ENCODE results near the gene HNRNPA2B1.

DNA sequence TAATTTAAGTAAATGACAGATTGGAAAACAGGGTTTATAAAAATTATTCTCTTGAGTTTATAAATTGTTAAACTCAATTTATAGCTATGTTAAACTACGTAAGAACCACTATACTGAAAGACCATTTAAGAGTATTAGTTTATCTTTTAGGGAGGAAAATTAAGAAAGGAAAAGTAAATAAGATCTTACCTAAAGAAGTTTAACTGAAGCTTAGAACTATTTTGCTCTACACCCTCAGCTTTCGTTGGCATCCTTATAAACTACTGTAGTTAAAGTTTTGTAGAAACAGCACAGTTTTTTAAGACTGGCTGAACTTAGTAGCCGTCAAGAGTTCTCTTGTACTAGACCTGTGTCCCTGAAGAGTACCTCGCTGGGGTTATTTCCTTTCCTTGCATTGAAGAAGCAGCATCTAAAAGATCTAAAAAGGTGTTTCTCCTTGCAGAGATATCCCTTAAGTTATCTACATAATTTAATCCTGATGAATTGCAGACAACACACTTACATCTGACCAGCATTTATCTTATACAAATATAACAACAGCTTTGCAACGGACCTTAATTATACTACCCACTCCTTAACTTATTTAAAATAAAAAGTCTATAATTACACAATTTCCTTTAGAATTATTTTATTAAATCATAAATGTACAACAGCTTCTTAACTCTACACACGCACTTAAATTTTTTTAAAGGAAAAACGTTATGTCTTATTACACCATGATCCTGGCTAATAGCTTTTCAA lies 9.1 kb downstream of the HNRNPA2B1 start:
- TF ChIP-seq SUZ12 (IDR thresholded peaks at IDR 0.05) (no peak), FOXM1 (IDR thresholded peaks at IDR 0.05; ENCODE audit: borderline replicate concordance) (no peak), HDGF (IDR thresholded peaks at IDR 0.05; ENCODE audit: borderline replicate concordance) (no peak), LEF1 (IDR thresholded peaks at IDR 0.05; ENCODE audit: borderline replicate concordance) (no peak), SP1 (IDR thresholded peaks at IDR 0.05) (no peak), ARNT (IDR thresholded peaks at IDR 0.05) (no peak), ELF4 (IDR thresholded peaks at IDR 0.05) (no peak), CTBP1 (IDR thresholded peaks at IDR 0.05; ENCODE audit: borderline replicate concordance) (no peak), L3MBTL2 (conservative IDR thresholded peaks at IDR 0.05) (no peak), BHLHE40 (IDR thresholded peaks at IDR 0.05; ENCODE audit: borderline replicate concordance) (no peak), FOXK2 (IDR thresholded peaks at IDR 0.05) (no peak), ZNF384 (IDR thresholded peaks at IDR 0.05) (no peak)
- TF ChIP-seq, protein P1, sequence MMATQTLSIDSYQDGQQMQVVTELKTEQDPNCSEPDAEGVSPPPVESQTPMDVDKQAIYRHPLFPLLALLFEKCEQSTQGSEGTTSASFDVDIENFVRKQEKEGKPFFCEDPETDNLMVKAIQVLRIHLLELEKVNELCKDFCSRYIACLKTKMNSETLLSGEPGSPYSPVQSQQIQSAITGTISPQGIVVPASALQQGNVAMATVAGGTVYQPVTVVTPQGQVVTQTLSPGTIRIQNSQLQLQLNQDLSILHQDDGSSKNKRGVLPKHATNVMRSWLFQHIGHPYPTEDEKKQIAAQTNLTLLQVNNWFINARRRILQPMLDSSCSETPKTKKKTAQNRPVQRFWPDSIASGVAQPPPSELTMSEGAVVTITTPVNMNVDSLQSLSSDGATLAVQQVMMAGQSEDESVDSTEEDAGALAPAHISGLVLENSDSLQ (IDR thresholded peaks at IDR 0.05), result no peak

Data from HEK293T (cell line).